ENCODE measurements around the gene ZC3H10.

ZC3H10 gene

GRCh38 chr12:56128670-56129205 is 10.7 kb downstream of the ZC3H10 start:
- no peak for FAIRE-seq

- FAIRE-seq = no peak
These were observed 11.3 kb downstream of the ZC3H10 start for GRCh38 chr12:56129206-56129941.

- no peak for FAIRE-seq
These were observed 12.0 kb downstream of the ZC3H10 start for GRCh38 chr12:56129942-56130495.

- no peak for FAIRE-seq
These were observed 12.8 kb downstream of the ZC3H10 start for GRCh38 chr12:56130876-56131275.

- FAIRE-seq = no peak
These were observed 16.8 kb downstream of the ZC3H10 start for GRCh38 chr12:56134897-56135296.

- FAIRE-seq = no peak
These were observed 19.9 kb downstream of the ZC3H10 start for GRCh38 chr12:56137853-56138571.

- FAIRE-seq = no peak
These were observed 24.1 kb downstream of the ZC3H10 start for GRCh38 chr12:56141946-56142784.

- no peak for FAIRE-seq
These were observed 25.2 kb downstream of the ZC3H10 start for GRCh38 chr12:56143217-56143616.

GRCh38 chr12:56143870-56144269 is 25.8 kb downstream of the ZC3H10 start:
- no peak for FAIRE-seq

- no peak for FAIRE-seq
These were observed 27.2 kb downstream of the ZC3H10 start for GRCh38 chr12:56145217-56145616.

- peak; percentile 70 for FAIRE-seq
These were observed 28.7 kb downstream of the ZC3H10 start for GRCh38 chr12:56146492-56147460.

- FAIRE-seq = no peak
These were observed 32.5 kb downstream of the ZC3H10 start for GRCh38 chr12:56150563-56150962.

GRCh38 chr12:56151672-56152131 is 33.6 kb downstream of the ZC3H10 start:
- no peak for FAIRE-seq

GRCh38 chr12:56152132-56152755 is 34.2 kb downstream of the ZC3H10 start, which contains the start of gene MYL6B:
MYL6B (plus strand) TSS chr12:56152587; CDS start chr12:56153919, 1,332 bp downstream.
- FAIRE-seq = no peak

GRCh38 chr12:56152756-56153677 is 35.0 kb downstream of the ZC3H10 start:
- no peak for FAIRE-seq

GRCh38 chr12:56153678-56154065 is 35.6 kb downstream of the ZC3H10 start:
- no peak for FAIRE-seq

GRCh38 chr12:56154246-56154771 is 36.2 kb downstream of the ZC3H10 start:
- no peak for FAIRE-seq

GRCh38 chr12:56154818-56155217 is 36.8 kb downstream of the ZC3H10 start:
- FAIRE-seq = no peak

- FAIRE-seq = no peak
These were observed 37.3 kb downstream of the ZC3H10 start for GRCh38 chr12:56155256-56155845.

Measured in endometrium (tissue), 2 donors.